GM18526 (cell line): Measurements from ENCODE around the gene KLRG1.

Source experiments
- POLR2A ChIP-seq: IDR thresholded peaks from 3 replicates; pipeline ENCODE4 v1.6.1; 2011; ENCODE audit not compliant: insufficient read length; ENCODE audit errors: extremely low read depth

KLRG1 gene

DNA sequence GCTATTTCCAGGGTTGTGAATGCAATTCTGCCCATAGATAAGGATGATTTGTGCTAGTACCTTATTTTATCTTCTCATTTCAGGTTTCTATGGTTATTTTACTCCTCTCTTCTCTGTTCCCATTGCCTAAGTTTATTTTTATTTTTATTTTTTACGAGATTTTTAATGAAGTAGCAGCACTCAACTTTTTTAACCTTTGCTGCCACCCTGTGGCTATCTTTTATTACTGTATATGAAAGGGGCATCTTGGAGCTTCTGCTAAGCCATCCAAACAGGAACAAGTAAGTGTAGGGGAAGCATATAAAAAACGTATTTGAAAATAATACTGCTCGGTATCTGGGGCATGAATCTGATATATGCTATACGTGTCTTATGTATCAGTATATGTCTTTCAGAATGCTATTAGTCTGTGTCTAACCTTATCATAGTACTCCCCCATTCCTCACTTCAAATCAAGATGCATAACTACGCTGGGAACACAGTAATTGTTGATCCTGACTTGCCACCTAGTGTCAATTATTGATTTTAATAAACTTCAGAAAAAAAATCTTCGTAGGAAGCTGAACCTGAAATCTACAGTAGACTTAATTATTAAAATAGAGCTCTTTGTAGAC, 60.3 kb downstream of the KLRG1 start:
- TF ChIP-seq POLR2A, result no peak

DNA sequence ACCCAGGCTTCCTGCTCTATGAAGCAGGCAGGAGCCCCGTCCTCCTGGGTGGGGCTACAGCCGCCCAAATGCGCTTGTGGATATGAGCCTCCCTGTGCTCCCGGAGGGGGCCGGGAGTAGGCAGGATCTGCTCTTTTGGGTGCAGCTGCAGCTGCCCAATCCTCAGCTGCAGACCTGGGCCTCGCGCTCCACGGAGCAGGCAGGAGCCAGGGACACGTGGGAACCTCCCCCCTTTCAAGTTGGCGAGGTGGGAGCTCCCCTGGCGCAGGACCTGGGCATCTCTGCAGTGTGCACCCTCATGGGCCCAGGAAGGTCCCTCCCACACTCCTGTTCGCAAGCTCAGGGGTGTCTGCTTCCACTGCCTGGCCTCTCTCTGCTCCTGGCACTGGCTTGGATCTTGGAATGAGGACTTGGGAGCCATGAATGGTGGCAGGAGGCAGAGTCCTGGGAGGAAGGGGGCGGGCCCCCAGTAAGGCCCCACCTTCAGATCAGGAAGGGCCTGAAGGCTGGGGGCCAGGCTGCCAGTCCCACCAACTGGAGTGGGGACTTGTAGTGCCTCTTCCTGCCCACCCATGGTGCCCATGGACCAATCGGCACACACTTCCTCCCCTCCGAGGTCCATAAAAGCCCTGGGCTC, 61.3 kb downstream of the KLRG1 start:
- TF ChIP-seq POLR2A, result no peak

DNA sequence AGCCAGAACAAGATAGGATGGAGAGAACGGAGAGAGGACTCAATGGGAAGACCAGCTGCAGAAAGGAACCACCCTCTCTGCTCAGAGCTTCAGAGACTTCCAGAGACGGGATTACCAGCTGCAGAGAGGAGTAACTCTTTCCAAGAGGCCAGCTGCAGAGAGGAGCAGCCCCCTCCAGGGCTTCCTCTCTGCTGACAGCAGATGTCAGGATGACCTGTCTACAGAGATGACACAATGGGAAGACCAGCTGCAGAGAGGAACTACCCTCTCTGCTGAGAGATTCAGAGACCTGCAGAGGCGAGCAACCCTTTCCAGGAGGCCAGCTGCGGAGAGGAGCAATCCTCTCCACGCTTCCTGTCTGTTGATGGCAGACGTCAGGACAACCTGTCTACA, 61.8 kb downstream of the KLRG1 start:
- no peak for TF ChIP-seq POLR2A

DNA sequence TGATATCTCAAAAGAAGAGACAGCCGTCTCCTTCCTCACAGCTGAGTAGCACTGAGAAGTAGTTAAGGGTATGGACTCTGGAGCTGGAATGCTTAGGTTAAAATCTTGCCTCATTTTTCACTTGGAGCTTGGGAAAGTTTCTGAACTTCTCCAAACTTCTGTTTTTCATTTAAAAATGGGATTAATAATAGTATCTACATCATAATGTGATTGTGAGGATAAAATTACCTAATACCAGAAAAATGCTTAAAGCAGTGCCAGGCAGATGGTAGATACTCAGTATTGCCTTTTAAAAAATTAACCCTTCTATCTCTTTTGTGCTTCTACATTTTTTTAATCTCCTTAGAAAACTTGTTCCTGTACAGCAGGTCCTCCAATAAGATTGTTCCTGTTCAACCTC, 63.3 kb downstream of the KLRG1 start:
- no peak for TF ChIP-seq POLR2A
